GM23338 (cell line): ENCODE data around the gene AQP9. TPM values are rescaled to one million over a fixed set of nuclear protein-coding genes. Genes with fewer than 3 reads are reported as not detected.

ENCODE experiments used
- ATAC-seq: fragments of 200-7000 bp; cut with Tn5 transposase; 3 replicates; pipeline ENCODE4 v1.9.1; 2020
- DNase-seq: peaks from one replicate; pipeline ENCODE4 v3.0.0-alpha.2; 2015; ENCODE audit warnings: low spot score
- H2AFZ ChIP-seq: fragments of 200-600 bp; sonication (generic); 2 replicates; pipeline ENCODE4 v1.8.0; 2016; ENCODE audit warnings: antibody characterized with exemption, mild to moderate bottlenecking, moderate library complexity
- H3F3A ChIP-seq: fragments of 200-600 bp; sonication (generic); replicated peaks from 2 replicates; pipeline ENCODE4 v1.8.0; 2017; ENCODE audit warnings: antibody characterized with exemption, mixed run types, low read depth
- H3K27ac ChIP-seq: fragments of 200-600 bp; sonication (generic); 2 replicates; pipeline ENCODE4 v1.6.1; 2016; ENCODE audit warnings: low read depth
- H3K27me3 ChIP-seq: fragments of 200-600 bp; sonication (generic); 2 replicates; pipeline ENCODE4 v1.8.0; 2016; ENCODE audit warnings: mild to moderate bottlenecking, mixed run types, moderate library complexity; ENCODE audit not compliant: insufficient read depth
- H3K36me3 ChIP-seq: fragments of 200-600 bp; sonication (generic); 2 replicates; pipeline ENCODE4 v1.8.0; 2016; ENCODE audit warnings: mild to moderate bottlenecking; ENCODE audit not compliant: insufficient read depth
- H3K4me1 ChIP-seq: fragments of 200-600 bp; sonication (generic); 2 replicates; pipeline ENCODE4 v1.8.0; 2016; ENCODE audit warnings: mild to moderate bottlenecking, moderate library complexity; ENCODE audit not compliant: insufficient read depth
- H3K4me2 ChIP-seq: fragments of 200-600 bp; sonication (generic); 2 replicates; pipeline ENCODE4 v1.7.1; 2017; ENCODE audit warnings: mixed run types
- H3K4me3 ChIP-seq: fragments of 200-600 bp; sonication (generic); 2 replicates; pipeline ENCODE4 v1.6.1; 2016; ENCODE audit warnings: mixed run types
- H3K79me2 ChIP-seq: fragments of 200-600 bp; sonication (generic); replicated peaks from 2 replicates; pipeline ENCODE4 v1.8.0; 2017; ENCODE audit warnings: mild to moderate bottlenecking; ENCODE audit not compliant: insufficient read depth
- H3K9me2 ChIP-seq: fragments of 200-600 bp; sonication (generic); 2 replicates; pipeline ENCODE4 v1.8.0; 2017; ENCODE audit not compliant: insufficient read depth
- H4K20me1 ChIP-seq: fragments of 200-600 bp; sonication (generic); replicated peaks from 2 replicates; pipeline ENCODE4 v1.8.0; 2017; ENCODE audit warnings: mild to moderate bottlenecking; ENCODE audit not compliant: insufficient read depth
- H3K27ac Mint-ChIP-seq: 2 replicates; pipeline ENCODE4 v1.8.0; 2020; ENCODE audit warnings: inconsistent platforms, mild to moderate bottlenecking, moderate library complexity, mixed read lengths
- H3K27me3 Mint-ChIP-seq: 3 replicates; pipeline ENCODE4 v1.8.0; 2022; ENCODE audit warnings: low read depth, mild to moderate bottlenecking, moderate library complexity, mixed read lengths, inconsistent platforms; ENCODE audit not compliant: insufficient read depth, poor library complexity
- H3K36me3 Mint-ChIP-seq: 3 replicates; pipeline ENCODE4 v1.8.0; 2021; ENCODE audit warnings: low read depth, mild to moderate bottlenecking, inconsistent platforms, moderate library complexity, mixed read lengths
- H3K4me1 Mint-ChIP-seq: 3 replicates; pipeline ENCODE4 v1.8.0; 2020; ENCODE audit warnings: mild to moderate bottlenecking, inconsistent platforms, mixed read lengths
- H3K4me3 Mint-ChIP-seq: 3 replicates; pipeline ENCODE4 v1.8.0; 2021; ENCODE audit warnings: moderate library complexity, mild to moderate bottlenecking, inconsistent platforms, mixed read lengths
- H3K9me3 Mint-ChIP-seq: 3 replicates; pipeline ENCODE4 v1.8.0; 2020; ENCODE audit warnings: moderate library complexity, mild to moderate bottlenecking, inconsistent platforms, mixed read lengths
- NANOG ChIP-seq: IDR thresholded peaks from 2 replicates; pipeline ENCODE4 v1.6.1; 2016; ENCODE audit warnings: antibody characterized with exemption, borderline replicate concordance
- long read RNA-seq: library from polyadenylated mRNA; unstranded; transcript quantifications from one replicate; pipeline ENCODE4 v2.0.0, GENCODE V29; 2020; ENCODE audit not compliant: unreplicated experiment
- polyA plus RNA-seq: library from polyadenylated mRNA; unstranded; fragments of >200 nt; fragmentation: Nextera tagmentation; extraction: Ambion mirVana; gene quantifications from 2 replicates; pipeline ENCODE4 v1.2.1, GENCODE V29; 2016
- total RNA-seq: library from RNA; depleted of rRNA; stranded (reverse); fragments of >200 nt; shearing (Covaris generic); gene quantifications from 2 replicates; pipeline ENCODE4 v1.2.3, GENCODE V29; 2014; rRNA removed
- TF ChIP-seq, protein P1 (sequence below): fragments of 250-450 bp; sonication (Bioruptor Pico); IDR thresholded peaks from 2 replicates; pipeline ENCODE4 v1.5.0; 2020; ENCODE audit warnings: mild to moderate bottlenecking, moderate library complexity

Gene AQP9, protein sequence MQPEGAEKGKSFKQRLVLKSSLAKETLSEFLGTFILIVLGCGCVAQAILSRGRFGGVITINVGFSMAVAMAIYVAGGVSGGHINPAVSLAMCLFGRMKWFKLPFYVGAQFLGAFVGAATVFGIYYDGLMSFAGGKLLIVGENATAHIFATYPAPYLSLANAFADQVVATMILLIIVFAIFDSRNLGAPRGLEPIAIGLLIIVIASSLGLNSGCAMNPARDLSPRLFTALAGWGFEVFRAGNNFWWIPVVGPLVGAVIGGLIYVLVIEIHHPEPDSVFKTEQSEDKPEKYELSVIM
- total RNA-seq = not detected in 2 replicates
- not detected in 2 replicates for polyA plus RNA-seq
- long read RNA-seq = 0 reads

DNA sequence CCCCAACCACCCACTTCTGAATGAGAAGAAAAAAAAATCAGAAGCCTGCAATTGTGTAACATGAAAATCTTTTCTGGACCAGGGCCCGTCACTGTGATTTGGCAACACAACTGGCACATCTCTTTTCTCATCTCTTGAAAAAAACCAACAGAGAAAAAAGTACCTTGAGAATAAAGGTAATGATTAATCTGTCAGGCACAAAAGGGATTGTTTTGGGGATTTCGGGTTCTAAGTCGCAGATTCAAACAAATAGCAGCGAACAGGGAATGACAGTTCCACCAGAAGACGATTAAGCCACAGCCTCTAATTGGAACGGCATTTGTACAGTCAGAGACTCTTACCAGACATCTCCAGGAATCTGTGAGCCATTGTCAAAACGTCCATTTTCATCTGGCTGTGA, at the start of gene AQP9:
Gene AQP9 (plus strand): TSS at position 276 of the 400 bp plus-strand sequence. CDS start 185 bp downstream, outside the sequence.
- H3K9me2 ChIP-seq = peaks cover 10% of the 10 kb centered on the region; the same call in 1 of the 2 replicates
- H3K27me3 ChIP-seq = no peaks in the 10 kb centered on the region
- no peak within 1 kb of the TSS; the same call in 1 of the 2 replicates for H3K4me2 ChIP-seq
- H4K20me1 ChIP-seq = no peaks in the 10 kb centered on the region
- Mint-ChIP-seq H3K27ac (no peak within 1 kb of the TSS), H3K4me1 (peaks cover 11% of the 10 kb centered on the region), H3K4me3 (no peak within 1 kb of the TSS), H3K36me3 (no peaks in the 10 kb centered on the region), H3K9me3 (no peaks in the 10 kb centered on the region; the same call in 2 of the 3 replicates), H3K27me3 (peaks cover 2% of the 10 kb centered on the region)
- ATAC-seq = no peak
- peaks cover 9% of the 10 kb centered on the region; the same call in 1 of the 2 replicates for H3K4me1 ChIP-seq
- no peak for DNase-seq
- H3K27ac ChIP-seq = no peak within 1 kb of the TSS
- H3F3A ChIP-seq = no peaks in the 10 kb centered on the region
- no peak within 1 kb of the TSS for H3K4me3 ChIP-seq
- H2AFZ ChIP-seq = peak within 1 kb of the TSS; percentile 54; the same call in 1 of the 2 replicates
- TF ChIP-seq NANOG = no peak
- TF ChIP-seq, protein P1, sequence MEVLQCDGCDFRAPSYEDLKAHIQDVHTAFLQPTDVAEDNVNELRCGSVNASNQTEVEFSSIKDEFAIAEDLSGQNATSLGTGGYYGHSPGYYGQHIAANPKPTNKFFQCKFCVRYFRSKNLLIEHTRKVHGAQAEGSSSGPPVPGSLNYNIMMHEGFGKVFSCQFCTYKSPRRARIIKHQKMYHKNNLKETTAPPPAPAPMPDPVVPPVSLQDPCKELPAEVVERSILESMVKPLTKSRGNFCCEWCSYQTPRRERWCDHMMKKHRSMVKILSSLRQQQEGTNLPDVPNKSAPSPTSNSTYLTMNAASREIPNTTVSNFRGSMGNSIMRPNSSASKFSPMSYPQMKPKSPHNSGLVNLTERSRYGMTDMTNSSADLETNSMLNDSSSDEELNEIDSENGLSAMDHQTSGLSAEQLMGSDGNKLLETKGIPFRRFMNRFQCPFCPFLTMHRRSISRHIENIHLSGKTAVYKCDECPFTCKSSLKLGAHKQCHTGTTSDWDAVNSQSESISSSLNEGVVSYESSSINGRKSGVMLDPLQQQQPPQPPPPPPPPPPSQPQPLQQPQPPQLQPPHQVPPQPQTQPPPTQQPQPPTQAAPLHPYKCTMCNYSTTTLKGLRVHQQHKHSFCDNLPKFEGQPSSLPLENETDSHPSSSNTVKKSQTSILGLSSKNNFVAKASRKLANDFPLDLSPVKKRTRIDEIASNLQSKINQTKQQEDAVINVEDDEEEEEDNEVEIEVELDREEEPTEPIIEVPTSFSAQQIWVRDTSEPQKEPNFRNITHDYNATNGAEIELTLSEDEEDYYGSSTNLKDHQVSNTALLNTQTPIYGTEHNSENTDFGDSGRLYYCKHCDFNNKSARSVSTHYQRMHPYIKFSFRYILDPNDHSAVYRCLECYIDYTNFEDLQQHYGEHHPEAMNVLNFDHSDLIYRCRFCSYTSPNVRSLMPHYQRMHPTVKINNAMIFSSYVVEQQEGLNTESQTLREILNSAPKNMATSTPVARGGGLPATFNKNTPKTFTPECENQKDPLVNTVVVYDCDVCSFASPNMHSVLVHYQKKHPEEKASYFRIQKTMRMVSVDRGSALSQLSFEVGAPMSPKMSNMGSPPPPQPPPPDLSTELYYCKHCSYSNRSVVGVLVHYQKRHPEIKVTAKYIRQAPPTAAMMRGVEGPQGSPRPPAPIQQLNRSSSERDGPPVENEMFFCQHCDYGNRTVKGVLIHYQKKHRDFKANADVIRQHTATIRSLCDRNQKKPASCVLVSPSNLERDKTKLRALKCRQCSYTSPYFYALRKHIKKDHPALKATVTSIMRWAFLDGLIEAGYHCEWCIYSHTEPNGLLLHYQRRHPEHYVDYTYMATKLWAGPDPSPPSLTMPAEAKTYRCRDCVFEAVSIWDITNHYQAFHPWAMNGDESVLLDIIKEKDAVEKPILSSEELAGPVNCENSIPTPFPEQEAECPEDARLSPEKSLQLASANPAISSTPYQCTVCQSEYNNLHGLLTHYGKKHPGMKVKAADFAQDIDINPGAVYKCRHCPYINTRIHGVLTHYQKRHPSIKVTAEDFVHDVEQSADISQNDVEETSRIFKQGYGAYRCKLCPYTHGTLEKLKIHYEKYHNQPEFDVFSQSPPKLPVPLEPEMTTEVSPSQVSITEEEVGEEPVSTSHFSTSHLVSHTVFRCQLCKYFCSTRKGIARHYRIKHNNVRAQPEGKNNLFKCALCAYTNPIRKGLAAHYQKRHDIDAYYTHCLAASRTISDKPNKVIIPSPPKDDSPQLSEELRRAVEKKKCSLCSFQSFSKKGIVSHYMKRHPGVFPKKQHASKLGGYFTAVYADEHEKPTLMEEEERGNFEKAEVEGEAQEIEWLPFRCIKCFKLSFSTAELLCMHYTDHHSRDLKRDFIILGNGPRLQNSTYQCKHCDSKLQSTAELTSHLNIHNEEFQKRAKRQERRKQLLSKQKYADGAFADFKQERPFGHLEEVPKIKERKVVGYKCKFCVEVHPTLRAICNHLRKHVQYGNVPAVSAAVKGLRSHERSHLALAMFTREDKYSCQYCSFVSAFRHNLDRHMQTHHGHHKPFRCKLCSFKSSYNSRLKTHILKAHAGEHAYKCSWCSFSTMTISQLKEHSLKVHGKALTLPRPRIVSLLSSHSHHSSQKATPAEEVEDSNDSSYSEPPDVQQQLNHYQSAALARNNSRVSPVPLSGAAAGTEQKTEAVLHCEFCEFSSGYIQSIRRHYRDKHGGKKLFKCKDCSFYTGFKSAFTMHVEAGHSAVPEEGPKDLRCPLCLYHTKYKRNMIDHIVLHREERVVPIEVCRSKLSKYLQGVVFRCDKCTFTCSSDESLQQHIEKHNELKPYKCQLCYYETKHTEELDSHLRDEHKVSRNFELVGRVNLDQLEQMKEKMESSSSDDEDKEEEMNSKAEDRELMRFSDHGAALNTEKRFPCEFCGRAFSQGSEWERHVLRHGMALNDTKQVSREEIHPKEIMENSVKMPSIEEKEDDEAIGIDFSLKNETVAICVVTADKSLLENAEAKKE = no peak
- H3K36me3 ChIP-seq = no peaks in the 10 kb centered on the region
- no peaks in the 10 kb centered on the region for H3K79me2 ChIP-seq

DNA sequence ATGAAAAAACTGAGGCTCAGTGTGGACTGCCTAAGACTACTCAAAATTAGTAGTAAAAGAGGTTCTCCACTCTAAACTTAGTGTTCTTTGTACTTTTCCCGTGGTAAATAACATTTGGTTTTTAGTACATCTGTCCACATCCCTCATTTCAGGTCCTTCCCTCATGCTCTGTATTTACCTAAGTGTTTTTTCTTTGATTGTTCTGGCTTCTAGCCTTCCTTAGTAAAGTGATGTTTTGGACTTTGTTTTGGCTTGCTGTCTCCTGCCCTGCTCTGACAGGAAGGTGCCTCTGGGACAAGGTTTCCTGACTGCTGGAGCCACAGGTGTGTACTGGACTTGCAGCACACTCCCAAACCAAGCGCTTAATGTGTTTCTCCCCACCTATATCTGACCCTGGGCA, 42.8 kb upstream of the AQP9 start:
- H3K4me3 ChIP-seq = no peak overlapping the region
- H3K4me1 ChIP-seq = no peaks in the 10 kb centered on the region
- Mint-ChIP-seq H3K36me3 (no peaks in the 10 kb centered on the region), H3K9me3 (no peaks in the 10 kb centered on the region; the same call in 2 of the 3 replicates), H3K4me3 (no peak overlapping the region), H3K27me3 (no peaks in the 10 kb centered on the region), H3K4me1 (peaks cover 3% of the 10 kb centered on the region; the same call in 2 of the 3 replicates), H3K27ac (no peak overlapping the region)
- no peaks in the 10 kb centered on the region for H3K9me2 ChIP-seq
- no peaks in the 10 kb centered on the region for H3K79me2 ChIP-seq
- DNase-seq (no peak), ATAC-seq (no peak)
- H3K27ac ChIP-seq = no peak overlapping the region
- H4K20me1 ChIP-seq = no peaks in the 10 kb centered on the region
- H3K36me3 ChIP-seq = no peaks in the 10 kb centered on the region
- H3K27me3 ChIP-seq = no peaks in the 10 kb centered on the region
- no peaks in the 10 kb centered on the region for H3F3A ChIP-seq
- no peak overlapping the region for H2AFZ ChIP-seq
- no peak overlapping the region for H3K4me2 ChIP-seq
- TF ChIP-seq, protein P1 = no peak
